ENCODE measurements around the gene CENPT.
"Not testable (repeated sequence)": the region's sequence is repeated elsewhere in the genome, so short reads cannot be mapped to it uniquely, and the experiment has no call there.

Gene CENPT

GRCh38 chr16:67845291-67846062 is 2.0 kb downstream of the CENPT start:
- peak; percentile 46 for DNase-seq

GRCh38 chr16:67844497-67844896 is 3.0 kb downstream of the CENPT start:
- no peak for DNase-seq

- no peak for DNase-seq
Measured at GRCh38 chr16:67843343-67843765, 4.1 kb downstream of the CENPT start.

- peak; percentile 55 for DNase-seq
Measured at GRCh38 chr16:67842509-67843342, 4.8 kb downstream of the CENPT start.

GRCh38 chr16:67841816-67842508 is 5.5 kb downstream of the CENPT start, which contains the start of gene THAP11:
Gene THAP11, plus strand, starts transcription at chr16:67842320. Its CDS starts 235 bp downstream, at chr16:67842555.
- peak; percentile 95 for DNase-seq

- no peak for DNase-seq
Measured at GRCh38 chr16:67841198-67841815, 6.2 kb downstream of the CENPT start.

GRCh38 chr16:67837811-67838210 is 9.7 kb downstream of the CENPT start:
- DNase-seq, result no peak

GRCh38 chr16:67837190-67837589 is 10.3 kb downstream of the CENPT start:
- not testable (repeated sequence) for DNase-seq

- DNase-seq, result no peak
Measured at GRCh38 chr16:67834242-67834614, 13.3 kb downstream of the CENPT start.

GRCh38 chr16:67833415-67834241 is 13.9 kb downstream of the CENPT start:
- peak; percentile 91 for DNase-seq

- peak; percentile 16 for DNase-seq
Measured at GRCh38 chr16:67833030-67833414, 14.5 kb downstream of the CENPT start.

- no peak for DNase-seq
Measured at GRCh38 chr16:67828651-67829050, 18.8 kb downstream of the CENPT start.

GRCh38 chr16:67825906-67826305 is 21.6 kb downstream of the CENPT start:
- DNase-seq, result no peak

GRCh38 chr16:67825119-67825518 is 22.4 kb downstream of the CENPT start:
- DNase-seq, result no peak

GRCh38 chr16:67822511-67822910 is 25.0 kb downstream of the CENPT start:
- DNase-seq, result no peak

GRCh38 chr16:67820608-67821259 is 26.8 kb downstream of the CENPT start:
- no peak for DNase-seq

- DNase-seq, result no peak
Measured at GRCh38 chr16:67814567-67814966, 32.9 kb downstream of the CENPT start.

- DNase-seq, result no peak
Measured at GRCh38 chr16:67811899-67812298, 35.6 kb downstream of the CENPT start.

GRCh38 chr16:67807148-67807682 is 40.3 kb downstream of the CENPT start:
- DNase-seq, result no peak

GRCh38 chr16:67806428-67807147 is 40.9 kb downstream of the CENPT start, which contains the start of the genes RANBP10 and TSNAXIP1:
Gene RANBP10, minus strand, starts transcription at chr16:67806560. Its CDS starts 24 bp downstream, at chr16:67806536.
Gene TSNAXIP1, plus strand, starts transcription at chr16:67806889. Its CDS starts 261 bp downstream, at chr16:67807150.
- peak; percentile 99 for DNase-seq

All from inflammatory macrophage treated with lipopolysaccharide for 4 hours (primary cell).